Epithelial cell of esophagus (primary cell): ENCODE measurements around the gene B4GALT4.

Experiments used
- DNase-seq: peaks from one replicate; pipeline ENCODE4 v3.0.0; 2010; ENCODE audit warnings: low read depth
- H3K4me3 ChIP-seq: 2 replicates; pipeline ENCODE4 v1.5.1; 2011; ENCODE audit warnings: mild to moderate bottlenecking, low read length, control low read depth
- CTCF ChIP-seq: IDR thresholded peaks from 2 replicates; pipeline ENCODE4 v1.5.1; 2011; ENCODE audit warnings: low read depth, mild to moderate bottlenecking, low read length, control low read depth, inconsistent platforms; ENCODE audit not compliant: insufficient read depth; ENCODE audit errors: missing control alignments

Gene B4GALT4

GRCh38 chr3:119225121-119225520 lies 15.6 kb downstream of the B4GALT4 start:
- no peak for TF ChIP-seq CTCF
- H3K4me3 ChIP-seq: no peak overlapping the region
- no peak for DNase-seq

- no peak for TF ChIP-seq CTCF
- DNase-seq: no peak
- H3K4me3 ChIP-seq: no peak overlapping the region
Measured at GRCh38 chr3:119223511-119223910, 17.2 kb downstream of the B4GALT4 start.

- no peak for TF ChIP-seq CTCF
- no peak for DNase-seq
- no peak overlapping the region for H3K4me3 ChIP-seq
Measured at GRCh38 chr3:119222391-119222790, 18.3 kb downstream of the B4GALT4 start.

- no peak for DNase-seq
- H3K4me3 ChIP-seq: no peak overlapping the region
- no peak for TF ChIP-seq CTCF
Measured at GRCh38 chr3:119221779-119222320, 18.8 kb downstream of the B4GALT4 start.

- TF ChIP-seq CTCF: no peak
- DNase-seq: no peak
- no peak overlapping the region for H3K4me3 ChIP-seq
Measured at GRCh38 chr3:119220970-119221667, 19.6 kb downstream of the B4GALT4 start.

- no peak for TF ChIP-seq CTCF
- H3K4me3 ChIP-seq: no peak overlapping the region
- DNase-seq: no peak
Measured at GRCh38 chr3:119220198-119220597, 20.5 kb downstream of the B4GALT4 start.

GRCh38 chr3:119219069-119219468 lies 21.6 kb downstream of the B4GALT4 start:
- TF ChIP-seq CTCF: no peak
- DNase-seq: no peak

More at GRCh38 chr3:119219069-119219468, 21.6 kb downstream of the B4GALT4 start:
- H3K4me3 ChIP-seq: no peak overlapping the region
